HG02763 (cell line): ENCODE data around the gene CLMN.

ENCODE experiments used
- ATAC-seq: cut with Tn5 transposase; IDR thresholded peaks from one replicate; pipeline ENCODE4 v1.9.1; 2021; ENCODE audit warnings: mild to moderate bottlenecking, moderate library complexity; ENCODE audit not compliant: unreplicated experiment

The CLMN gene

GRCh38 chr14:95199298-95199983, 120.3 kb downstream of the CLMN start:
- ATAC-seq, result no peak

DNA sequence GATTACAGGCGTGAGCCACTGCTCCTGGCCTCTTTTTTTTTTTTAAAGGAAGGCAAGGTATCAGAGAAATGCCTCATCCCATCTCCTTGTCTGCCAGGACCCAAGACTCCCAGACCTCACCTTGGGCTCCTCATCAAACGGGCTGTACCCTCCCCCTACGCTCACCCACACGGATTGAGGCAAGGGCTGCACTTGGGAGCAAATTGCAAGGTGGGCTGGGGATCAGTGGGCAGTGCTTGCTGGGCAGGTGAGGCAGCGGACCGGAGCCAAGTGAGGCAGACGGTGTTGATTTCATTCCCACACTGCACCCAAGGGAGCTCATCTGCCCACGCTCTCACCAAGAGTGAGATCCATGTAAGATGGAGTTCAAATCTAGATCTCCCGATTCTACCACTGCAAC, 121.4 kb downstream of the CLMN start:
- ATAC-seq, result no peak

- no peak for ATAC-seq
These were observed 122.2 kb downstream of the CLMN start for GRCh38 chr14:95197551-95197950.

- ATAC-seq, result no peak
These were observed 122.7 kb downstream of the CLMN start for GRCh38 chr14:95196826-95197545.

GRCh38 chr14:95196268-95196667, 123.4 kb downstream of the CLMN start:
- no peak for ATAC-seq

DNA sequence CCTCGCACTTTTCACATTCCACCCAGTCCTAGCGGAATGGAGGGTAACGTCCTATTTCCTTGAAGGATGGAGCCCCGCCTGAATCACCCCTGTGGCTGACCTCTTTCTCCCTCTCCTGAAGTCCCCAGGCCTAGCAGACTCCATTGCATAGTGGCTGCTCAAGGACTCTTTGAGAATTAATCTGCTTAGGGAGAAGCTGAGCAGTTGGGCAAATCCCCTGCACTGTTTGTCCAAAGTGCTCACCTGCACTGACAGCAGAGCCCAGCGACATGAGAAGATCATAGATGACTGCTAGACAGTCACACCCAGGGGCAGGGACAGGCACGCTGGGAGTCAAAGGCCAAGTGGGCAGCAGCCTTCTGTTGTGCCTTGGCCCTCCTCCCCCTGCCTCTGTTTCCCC, 124.7 kb downstream of the CLMN start:
- ATAC-seq, result no peak

DNA sequence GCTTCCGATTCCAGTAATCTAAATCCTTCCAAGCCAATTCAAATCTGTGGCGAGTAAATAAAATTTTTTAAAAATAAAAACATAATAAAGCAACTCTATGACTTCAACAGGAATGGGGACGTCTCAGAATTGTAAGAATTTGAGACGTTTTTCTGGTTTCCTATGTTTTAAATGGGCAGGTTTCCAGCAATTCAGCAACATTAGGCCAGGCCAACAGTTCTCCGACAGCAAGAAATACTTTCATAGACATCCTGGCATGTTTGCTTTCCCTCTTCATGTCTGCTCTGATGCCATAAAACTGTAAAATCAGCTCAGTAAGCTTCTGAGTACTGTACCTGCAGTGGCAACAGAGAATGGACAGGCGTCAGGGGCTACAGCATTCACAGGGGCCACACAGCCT, 126.6 kb downstream of the CLMN start:
- ATAC-seq, result no peak

GRCh38 chr14:95192311-95192710, 127.4 kb downstream of the CLMN start:
- no peak for ATAC-seq

DNA sequence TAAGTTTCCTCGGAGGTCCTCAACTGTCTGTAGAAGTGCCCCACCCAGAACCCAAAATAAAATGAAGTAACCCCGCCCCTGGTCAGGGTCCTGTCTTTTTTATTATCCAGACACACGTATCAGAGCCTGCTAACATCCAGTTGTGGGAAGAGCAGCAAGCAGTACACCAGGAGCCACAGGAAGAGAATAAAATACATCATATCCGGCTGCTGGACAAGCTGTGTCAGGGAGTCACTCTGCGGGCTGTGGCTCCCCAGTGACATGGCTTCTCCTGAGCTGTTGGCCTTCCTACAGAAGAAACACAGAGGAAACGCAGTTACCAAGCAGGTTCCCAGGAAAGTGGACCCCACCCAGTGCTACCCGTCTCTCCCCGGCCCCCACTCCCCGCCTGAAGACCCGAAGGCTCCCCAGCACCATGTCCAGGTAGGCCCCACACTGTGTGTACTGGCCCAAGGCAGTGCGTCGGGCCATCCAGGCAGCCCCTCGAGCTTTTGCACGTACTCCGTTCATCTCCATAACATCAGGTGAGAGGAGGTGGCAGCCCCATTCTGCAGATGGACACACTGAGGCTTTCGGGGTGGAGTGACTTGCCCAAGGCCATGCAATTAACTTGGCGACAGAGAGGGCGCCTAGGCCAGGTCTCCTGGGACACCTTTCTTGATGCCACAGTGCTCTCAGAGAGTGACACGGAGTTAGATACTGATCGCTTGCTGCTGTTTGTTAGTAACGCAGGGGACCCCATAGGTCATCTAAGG, 128.1 kb downstream of the CLMN start:
- no peak for ATAC-seq

- no peak for ATAC-seq
These were observed 128.9 kb downstream of the CLMN start for GRCh38 chr14:95190857-95191256.

- no peak for ATAC-seq
These were observed 129.3 kb downstream of the CLMN start for GRCh38 chr14:95190346-95190840.

DNA sequence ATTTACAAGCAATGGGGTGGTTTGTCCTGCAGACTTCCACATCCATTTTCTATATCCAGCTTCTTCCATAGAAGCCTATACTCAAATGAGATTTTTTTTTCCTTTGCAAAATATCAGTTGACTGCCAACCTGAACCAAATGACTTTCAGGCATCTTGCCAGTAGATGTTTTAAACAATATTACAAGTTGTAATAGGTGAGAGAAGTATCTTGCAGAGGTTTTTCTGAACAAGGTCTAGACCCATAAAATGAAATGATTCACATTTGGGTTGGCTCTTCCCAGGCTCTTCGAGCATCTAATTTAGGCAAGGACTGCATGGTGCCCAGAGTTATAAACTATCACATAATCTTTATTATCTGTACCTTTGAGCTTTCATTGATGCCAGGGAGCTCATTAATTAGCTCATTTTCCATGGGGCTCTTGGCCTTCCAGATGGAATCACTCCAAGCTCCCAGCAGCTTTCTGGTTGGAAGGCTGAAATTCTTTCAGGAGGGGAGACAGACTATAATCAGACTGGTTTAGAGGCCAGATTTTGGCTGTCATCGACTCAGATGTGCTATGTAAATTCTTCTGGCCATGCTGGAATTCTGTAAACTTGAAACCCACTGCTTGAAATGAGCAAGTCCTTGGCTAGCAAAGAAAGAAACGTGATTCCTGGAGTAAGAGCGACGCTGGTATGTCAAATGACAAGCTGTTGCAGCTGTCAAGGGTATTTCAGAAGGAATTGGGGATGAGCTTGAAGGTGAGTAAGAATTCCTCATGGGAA, 130.2 kb downstream of the CLMN start:
- no peak for ATAC-seq

DNA sequence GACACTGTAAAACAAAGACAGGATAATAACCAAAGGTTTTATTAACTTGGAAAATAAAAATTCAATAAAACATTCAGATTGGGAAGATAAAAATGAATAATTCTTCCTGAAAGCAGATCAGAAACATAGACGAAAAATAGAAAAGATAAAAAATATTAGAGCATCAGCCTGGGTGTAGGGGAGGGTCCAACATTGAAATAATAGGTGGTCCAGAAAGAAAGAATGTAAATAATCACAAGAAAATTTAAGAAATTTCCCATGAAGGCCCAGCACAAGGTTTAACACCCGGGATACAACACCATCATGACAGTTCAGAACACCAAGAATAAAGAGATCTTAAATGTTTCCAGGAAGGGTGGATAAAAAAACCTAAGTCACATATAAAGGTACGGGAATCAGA, 131.3 kb downstream of the CLMN start:
- no peak for ATAC-seq

- ATAC-seq, result no peak
These were observed 133.8 kb downstream of the CLMN start for GRCh38 chr14:95185767-95186392.

DNA sequence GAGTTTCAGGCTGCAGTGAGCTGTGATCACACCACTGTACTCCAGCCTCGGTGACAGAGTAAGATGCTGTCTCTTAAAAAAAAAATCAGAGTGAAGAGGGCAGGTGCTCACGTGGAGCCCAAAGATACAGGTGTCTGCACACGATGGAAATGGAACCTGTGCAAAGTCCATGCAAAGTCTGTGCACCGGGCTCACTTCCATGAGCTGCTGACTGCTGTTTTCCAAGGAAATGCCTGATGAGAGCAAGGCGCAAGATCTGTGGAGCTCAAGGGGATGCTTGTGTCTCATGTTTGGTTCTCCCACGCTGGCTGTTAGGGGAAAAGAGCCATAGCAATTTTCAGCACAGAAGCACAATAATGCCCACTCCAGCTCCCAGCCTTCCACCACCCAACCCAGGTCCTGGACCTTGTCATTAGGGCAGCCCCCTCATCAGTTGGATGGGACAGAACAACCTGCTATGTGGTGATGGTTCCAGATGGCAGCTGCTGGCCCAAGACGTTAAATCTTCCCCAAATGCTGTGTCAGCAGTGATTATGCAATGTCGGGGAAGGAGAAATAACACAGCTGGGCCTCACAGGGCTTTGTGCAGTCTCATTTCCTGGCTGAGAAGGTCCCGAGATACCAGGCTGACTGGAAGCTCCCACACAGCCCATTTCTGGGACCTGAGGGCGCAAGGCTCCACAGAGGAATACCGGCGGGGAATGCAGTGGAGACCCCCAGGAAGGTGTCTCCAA, 134.5 kb downstream of the CLMN start:
- no peak for ATAC-seq

GRCh38 chr14:95184413-95184790, 135.3 kb downstream of the CLMN start:
- no peak for ATAC-seq

GRCh38 chr14:95183532-95184412, 135.9 kb downstream of the CLMN start:
- ATAC-seq, result no peak

- no peak for ATAC-seq
These were observed 136.6 kb downstream of the CLMN start for GRCh38 chr14:95183082-95183481.

DNA sequence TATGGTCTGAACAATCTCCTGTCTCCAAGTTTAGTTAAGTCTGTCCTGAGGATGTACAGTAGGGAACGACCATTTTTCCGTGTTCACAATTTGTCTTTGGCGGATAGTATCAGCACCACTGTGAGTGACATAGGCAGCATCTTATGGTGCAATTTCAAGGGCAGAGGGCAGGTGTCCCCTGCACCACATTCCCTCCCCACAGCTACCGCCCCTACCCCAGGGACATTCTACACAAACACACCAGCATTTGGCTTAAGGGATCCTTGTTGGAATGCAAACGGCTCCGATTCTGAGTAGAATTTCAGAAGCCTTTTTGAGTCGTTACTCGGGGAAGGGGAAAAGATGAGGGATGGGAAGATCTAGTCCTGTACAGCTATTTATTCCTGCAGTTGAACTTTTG, 137.3 kb downstream of the CLMN start:
- no peak for ATAC-seq
